SW480 (cell line): ENCODE data around the gene BCAS4.
"Not testable (repeated sequence)": the region's sequence is repeated elsewhere in the genome, so short reads cannot be mapped to it uniquely, and the experiment has no call there.

ENCODE experiments used
- DNase-seq: peaks from one replicate; pipeline ENCODE4 v3.0.0-alpha.2; 2016; ENCODE audit warnings: low spot score

BCAS4 gene

GRCh38 chr20:50876063-50876685 lies 81.3 kb downstream of the BCAS4 start:
- no peak for DNase-seq

- DNase-seq = no peak
Measured at GRCh38 chr20:50876816-50877215, 82.0 kb downstream of the BCAS4 start.

GRCh38 chr20:50877232-50877743 lies 82.4 kb downstream of the BCAS4 start:
- no peak for DNase-seq

GRCh38 chr20:50879649-50880550 lies 85.0 kb downstream of the BCAS4 start:
- DNase-seq = no peak

GRCh38 chr20:50881759-50882424 lies 87.0 kb downstream of the BCAS4 start:
- DNase-seq = not testable (repeated sequence)

- no peak for DNase-seq
Measured at GRCh38 chr20:50883856-50884255, 89.0 kb downstream of the BCAS4 start.

GRCh38 chr20:50885068-50885467 lies 90.2 kb downstream of the BCAS4 start:
- no peak for DNase-seq

- no peak for DNase-seq
Measured at GRCh38 chr20:50885781-50886180, 90.9 kb downstream of the BCAS4 start.

- DNase-seq = no peak
Measured at GRCh38 chr20:50886184-50886790, 91.4 kb downstream of the BCAS4 start.

GRCh38 chr20:50887576-50887975 lies 92.7 kb downstream of the BCAS4 start:
- DNase-seq = no peak

GRCh38 chr20:50891138-50891537 lies 96.3 kb downstream of the BCAS4 start:
- DNase-seq = no peak

- no peak for DNase-seq
Measured at GRCh38 chr20:50892394-50892793, 97.5 kb downstream of the BCAS4 start.

- no peak for DNase-seq
Measured at GRCh38 chr20:50893620-50894019, 98.8 kb downstream of the BCAS4 start.

GRCh38 chr20:50895111-50895830 lies 100.4 kb downstream of the BCAS4 start:
- no peak for DNase-seq

- peak; percentile 23 for DNase-seq
Measured at GRCh38 chr20:50898475-50898874, 103.6 kb downstream of the BCAS4 start.

- DNase-seq = no peak
Measured at GRCh38 chr20:50900261-50900660, 105.4 kb downstream of the BCAS4 start.

- DNase-seq = no peak
Measured at GRCh38 chr20:50901301-50901700, 106.4 kb downstream of the BCAS4 start.

GRCh38 chr20:50903353-50904051 lies 108.6 kb downstream of the BCAS4 start:
- DNase-seq = no peak

- DNase-seq = no peak
Measured at GRCh38 chr20:50904067-50904570, 109.3 kb downstream of the BCAS4 start.

- no peak for DNase-seq
Measured at GRCh38 chr20:50909413-50909812, 114.6 kb downstream of the BCAS4 start.

- no peak for DNase-seq
Measured at GRCh38 chr20:50911030-50911429, 116.2 kb downstream of the BCAS4 start.
